HL-60/S4 treated with phorbol 12-myristate 13-acetate at 8.2 ng/mL for 4 days and 3 days (cell line): ENCODE data around the gene DAB1.

ENCODE experiments used
- in situ Hi-C: fragments of 300-500 bp; cut with MboI; formaldehyde crosslinking; loops from 2 replicates; pipeline ENCODE4 v1.15.0; 2022; ENCODE audit warnings: low sequenced_read_pairs

DAB1 gene

GRCh38 chr1:57131701-57132394, 292.0 kb downstream of the DAB1 start:
- in situ Hi-C loops = no loop called here

DNA sequence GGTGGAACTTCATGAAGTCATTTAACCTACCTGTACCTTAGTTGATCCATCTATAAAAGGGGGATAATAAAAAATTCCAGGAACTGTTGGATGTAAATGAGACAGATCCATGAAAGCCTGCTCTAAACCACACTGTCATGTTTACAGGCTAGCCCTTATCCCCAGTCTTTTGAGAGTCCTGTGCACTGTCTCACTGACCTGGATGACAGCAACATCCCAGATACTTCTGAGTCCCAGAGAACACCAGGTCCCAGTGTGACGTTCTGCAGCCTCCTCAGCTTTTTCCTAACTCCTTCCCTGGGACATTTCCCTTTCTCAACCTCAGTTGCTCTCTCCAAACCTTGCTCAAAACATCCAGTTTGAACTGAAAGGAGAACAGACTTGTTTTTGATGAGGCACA, 292.6 kb downstream of the DAB1 start:
- in situ Hi-C loops = no loop called here

DNA sequence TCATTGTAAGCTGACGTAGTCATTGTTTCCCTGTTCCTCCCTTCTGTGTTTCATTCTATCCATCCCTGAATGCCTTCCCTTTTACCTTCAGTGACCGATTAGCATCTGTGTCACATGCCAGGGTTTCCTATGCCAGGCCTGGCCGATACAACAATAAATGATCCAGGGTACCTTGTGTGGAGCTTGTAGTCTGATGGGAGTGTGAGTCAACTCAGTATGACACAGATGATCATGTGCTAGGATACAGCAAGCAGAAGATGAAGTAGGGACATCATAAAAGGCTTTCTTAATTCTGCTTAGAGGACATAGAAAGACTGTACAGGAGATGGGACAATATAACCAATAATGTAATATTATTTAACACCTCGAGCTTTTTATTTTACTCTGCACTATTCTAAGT, 294.0 kb downstream of the DAB1 start:
- in situ Hi-C loops = no loop called here

- in situ Hi-C loops = no loop called here
Observed at GRCh38 chr1:57127976-57128375, 295.9 kb downstream of the DAB1 start.

DNA sequence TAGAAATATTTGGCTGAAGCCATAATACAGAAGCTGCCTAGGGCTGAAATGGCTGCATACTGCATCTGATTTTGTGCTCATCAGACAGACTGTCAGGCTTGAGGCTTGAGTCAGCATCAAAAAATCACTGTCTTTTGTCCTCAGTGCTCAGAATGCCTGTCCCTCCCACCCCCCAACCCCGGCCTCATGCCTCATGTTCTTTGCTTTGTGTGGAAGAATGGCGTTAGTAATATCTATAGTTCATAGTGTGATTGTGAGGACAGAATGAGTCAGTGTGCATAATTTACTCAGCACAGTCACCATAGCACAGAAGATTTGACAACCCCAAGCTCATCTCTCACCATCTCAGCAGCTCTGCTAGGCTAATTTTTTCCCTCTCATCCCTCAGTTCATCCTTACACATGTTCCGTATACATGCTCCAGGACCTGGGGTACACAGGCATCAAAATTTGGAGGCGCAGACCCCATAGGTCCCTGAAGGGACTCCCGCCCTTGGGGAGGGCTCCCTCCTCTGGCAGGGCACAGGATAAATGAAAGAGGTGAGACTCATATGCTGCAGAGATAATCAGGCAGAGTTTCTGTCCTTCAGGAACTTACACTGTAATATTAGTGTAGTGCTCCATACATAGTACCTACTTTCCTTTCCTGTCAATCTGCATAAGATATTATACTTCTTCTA, 299.0 kb downstream of the DAB1 start:
- in situ Hi-C loops = no loop called here

GRCh38 chr1:57124170-57124569, 299.7 kb downstream of the DAB1 start:
- in situ Hi-C loops = no loop called here

DNA sequence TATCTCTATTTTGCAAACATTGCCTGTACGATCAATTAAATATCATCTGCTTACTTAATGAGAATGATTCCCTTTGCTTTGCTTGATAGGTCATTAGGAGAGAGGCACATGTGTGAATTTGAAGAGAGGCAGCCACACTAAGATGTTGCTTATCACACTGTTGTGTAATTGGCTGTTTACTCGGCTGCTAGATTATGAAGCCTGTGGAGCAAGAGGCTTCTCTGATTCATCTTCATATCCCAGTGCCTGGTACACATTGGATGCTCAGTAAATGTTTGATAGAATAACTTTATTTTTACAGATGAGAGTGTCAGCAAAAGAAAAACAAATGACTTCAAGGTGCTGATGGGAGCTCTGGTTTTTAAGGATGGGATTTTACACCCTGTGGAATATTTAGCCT, 301.8 kb downstream of the DAB1 start:
- in situ Hi-C loops = no loop called here

GRCh38 chr1:57118948-57119603, 304.8 kb downstream of the DAB1 start:
- in situ Hi-C loops = no loop called here

DNA sequence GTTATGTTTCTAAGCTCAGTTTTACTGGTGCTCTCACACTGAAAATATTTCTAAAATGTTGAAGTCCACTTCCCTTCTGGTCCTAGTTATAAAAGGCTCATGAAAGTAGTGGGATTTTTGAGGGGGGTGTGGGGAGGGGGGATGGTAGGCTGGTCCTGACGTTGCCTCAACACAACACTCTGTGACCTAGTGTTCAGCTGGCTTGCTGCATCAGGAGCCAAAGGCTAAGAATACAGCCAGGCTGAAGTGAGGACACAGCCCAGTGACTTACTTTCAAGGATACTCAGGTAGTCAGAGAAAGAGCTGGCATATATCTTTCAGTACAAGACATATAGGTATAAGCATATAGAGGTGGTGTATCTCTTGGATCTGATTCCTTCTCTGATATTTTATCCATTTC, 306.1 kb downstream of the DAB1 start:
- in situ Hi-C loops = no loop called here

DNA sequence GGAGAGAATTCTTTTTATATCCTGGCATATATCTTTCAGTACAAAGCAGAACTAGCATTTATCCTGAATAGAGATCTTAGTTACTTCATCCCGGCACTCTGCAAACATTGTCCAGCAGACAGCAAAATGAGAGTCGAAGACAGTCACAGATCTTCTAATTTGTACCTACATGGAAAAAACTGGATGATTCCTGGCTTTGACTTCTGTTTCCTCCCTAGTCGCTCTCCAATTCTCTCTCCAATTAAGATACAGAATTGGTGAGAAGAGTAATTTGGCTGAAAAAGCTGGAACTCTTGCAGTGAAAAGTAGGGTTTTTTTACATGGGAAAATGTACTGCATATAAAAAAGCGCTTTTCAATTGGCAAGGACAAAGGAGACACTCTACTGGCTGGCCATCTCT, 307.0 kb downstream of the DAB1 start:
- in situ Hi-C loops = no loop called here

DNA sequence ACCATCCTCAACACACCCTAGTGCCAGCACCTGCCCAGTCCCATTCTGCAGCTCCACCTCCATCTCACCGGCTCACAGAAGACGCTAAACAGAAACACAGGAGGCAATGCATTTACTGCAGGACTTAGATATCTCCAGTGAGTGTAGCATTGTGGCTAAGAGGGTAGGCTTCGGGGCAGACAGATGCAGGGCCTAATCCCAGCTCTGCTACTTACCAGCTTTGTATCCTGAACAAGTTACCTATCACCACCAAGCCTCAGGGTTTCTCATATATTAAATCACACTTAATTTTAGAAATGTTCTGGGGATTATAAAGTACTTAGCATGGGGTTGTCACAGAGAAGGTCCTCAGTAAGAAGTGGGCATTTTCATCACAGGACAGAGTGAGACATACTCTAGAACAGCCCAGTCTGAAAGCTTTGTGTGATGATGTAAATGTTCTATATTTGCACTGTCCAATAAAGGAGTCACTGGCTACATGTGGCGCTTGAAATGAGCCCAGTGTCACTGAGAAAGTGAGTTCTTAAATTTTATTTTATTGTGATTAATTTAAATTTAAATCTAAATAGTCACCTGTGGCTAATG, 308.7 kb downstream of the DAB1 start:
- in situ Hi-C loops = no loop called here

GRCh38 chr1:57112148-57112547, 311.7 kb downstream of the DAB1 start:
- in situ Hi-C loops = no loop called here

DNA sequence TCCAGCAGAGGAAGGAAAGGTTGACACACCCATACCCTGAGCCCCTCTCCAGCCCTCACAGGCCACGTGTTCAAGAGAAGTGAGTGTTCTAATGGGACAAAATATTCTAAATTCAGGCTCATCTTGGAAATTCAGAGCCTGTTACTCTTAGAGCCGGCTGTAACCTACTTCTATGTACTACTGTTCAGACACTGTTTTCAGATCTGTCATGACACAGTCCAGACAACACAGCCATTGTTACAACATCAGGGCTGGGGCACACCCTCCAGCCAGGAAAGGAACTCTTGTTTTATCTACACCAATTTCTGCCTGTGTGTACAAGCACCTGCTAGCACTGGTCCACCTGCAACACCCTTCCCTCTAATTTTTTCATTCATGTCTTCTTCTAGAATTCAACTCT, 312.7 kb downstream of the DAB1 start:
- in situ Hi-C loops = no loop called here

DNA sequence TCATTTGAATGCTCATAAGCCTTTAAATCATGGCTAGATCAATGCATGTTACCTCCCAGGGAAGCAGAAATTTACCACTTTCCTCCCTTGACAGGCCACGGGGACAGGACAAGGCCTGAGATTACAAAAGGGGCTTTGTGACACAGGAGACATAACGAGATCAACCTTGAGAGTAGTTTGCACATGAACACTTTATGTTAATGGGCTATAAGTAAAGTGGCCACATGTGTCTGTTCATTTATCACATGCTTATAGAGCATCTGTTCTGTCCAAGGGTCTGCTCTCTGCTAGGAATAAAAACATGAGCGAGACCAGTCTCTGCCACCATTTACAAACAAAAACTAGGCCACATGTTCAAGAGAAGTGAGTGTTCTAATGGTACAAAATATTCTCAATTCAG, 314.0 kb downstream of the DAB1 start:
- in situ Hi-C loops = no loop called here

DNA sequence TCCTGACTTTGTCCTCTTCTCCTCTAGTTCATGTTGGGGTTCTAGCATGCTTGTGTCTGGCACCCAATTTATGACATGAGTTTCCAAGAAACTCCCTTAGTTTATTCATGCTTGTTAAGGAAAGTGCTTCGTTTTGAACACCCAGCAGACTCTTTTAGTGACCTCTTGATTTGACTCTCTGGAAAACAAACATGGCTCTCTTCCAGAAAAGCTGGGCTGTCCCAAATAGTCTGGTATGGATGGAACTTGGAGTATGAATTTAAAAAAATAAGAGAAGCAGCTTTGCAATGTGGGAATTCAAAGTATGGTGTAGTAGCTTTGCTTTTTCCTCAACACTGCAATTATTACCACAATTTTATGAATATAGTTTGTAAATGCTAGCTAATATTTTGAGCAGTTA, 314.6 kb downstream of the DAB1 start:
- in situ Hi-C loops = no loop called here

DNA sequence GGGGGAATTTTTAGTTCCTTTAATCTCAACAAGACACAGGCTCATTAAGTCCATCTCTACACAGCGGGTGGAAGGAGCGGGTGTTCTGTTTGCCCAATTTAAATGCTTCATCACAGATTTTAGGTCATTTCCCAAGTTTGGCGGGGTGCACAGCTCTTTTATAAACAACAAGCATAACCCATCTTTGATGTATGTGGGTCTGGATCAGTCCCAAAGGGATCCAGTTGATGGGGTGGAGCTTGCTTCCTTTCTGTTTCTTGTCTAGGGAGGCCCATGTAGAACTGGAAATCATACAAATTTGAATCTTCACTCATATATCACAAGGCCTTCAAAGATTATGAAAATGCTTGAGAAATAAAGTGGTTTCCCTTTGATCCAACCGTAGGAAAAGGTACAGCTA, 317.6 kb downstream of the DAB1 start:
- in situ Hi-C loops = no loop called here

GRCh38 chr1:57102561-57103326, 321.1 kb downstream of the DAB1 start:
- in situ Hi-C loops = no loop called here

- in situ Hi-C loops = no loop called here
Observed at GRCh38 chr1:57101209-57101608, 322.7 kb downstream of the DAB1 start.

DNA sequence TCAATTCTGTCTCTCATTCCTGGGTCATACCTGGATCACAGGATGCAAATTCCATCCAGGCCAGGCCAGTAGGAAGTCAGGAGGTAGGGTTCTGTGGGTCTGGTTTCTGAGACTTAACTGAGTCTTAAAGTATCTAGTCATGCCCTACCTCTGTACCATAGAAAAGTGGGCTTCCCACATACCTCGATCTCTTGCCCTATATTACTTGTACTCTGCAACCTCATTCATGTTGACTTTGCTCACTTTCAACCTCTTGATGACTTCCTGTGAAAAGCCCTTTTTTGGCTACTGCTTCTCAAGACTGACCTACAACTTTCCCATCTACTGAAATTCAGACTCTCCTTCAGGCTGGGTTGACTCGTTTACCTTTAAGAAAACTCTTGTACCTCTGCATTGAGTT, 329.1 kb downstream of the DAB1 start:
- in situ Hi-C loops = no loop called here

DNA sequence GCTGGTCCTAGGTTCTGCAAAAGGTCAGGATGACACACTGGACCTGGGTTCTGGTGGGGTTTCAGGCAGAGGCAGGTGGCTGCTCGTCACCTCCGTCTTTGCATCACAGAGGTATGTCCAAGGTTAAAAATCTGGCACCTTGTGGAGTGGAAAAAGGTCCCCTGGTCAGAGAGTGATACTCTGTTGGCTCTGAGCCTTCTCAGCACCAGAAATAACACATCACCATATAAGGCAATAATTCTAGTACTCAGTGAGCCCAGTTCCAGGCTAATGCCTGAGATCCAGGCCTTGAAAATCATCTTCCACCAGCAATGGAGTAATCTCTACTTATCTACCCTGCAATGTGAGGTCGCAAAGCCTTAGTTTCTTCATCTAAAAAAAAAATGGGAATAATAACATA, 330.7 kb downstream of the DAB1 start:
- in situ Hi-C loops = no loop called here

DNA sequence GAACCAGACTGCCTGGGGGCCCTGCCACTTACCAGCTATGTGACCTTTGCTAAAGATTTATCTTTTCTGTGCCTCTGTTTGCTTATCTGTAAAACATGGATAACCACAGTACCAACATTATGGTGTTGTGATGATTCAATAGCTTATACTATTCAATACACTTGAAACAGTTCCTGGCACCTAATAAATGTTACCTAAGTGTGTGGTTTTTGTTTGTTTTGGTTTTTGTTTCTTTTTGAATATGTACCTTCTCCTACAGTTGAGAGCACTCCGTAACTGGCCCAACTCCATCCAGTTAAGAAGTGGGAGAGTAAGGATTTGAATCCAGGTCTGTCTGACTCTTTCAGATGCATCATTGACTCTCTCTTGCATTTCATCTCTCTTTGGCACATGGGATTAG, 332.2 kb downstream of the DAB1 start:
- in situ Hi-C loops = no loop called here
